Natural killer cell (primary cell): ENCODE measurements around the gene UTP4. TPM values are rescaled to one million over a fixed set of nuclear protein-coding genes. Genes with fewer than 3 reads are reported as not detected.

Experiments used
- ATAC-seq, 3 donors: fragments of 150-1000 bp in 2 of 3; fragments of 200-7000 bp in 1 of 3; cut with Tn5 transposase; 1 replicate in 1 of 3; 2 replicates in 2 of 3; pipeline ENCODE4 v1.10.0; 2021; ENCODE audit warnings: mild to moderate bottlenecking in 2 of 3, moderate library complexity in 2 of 3
- DNase-seq, 2 donors: peaks; one replicate each; pipeline versions ENCODE4 v3.0.0 to v3.0.0-alpha.2; 2013 to 2021; ENCODE audit warnings: mixed read lengths in 1 of 2
- H3K27ac ChIP-seq: one replicate; pipeline ENCODE4 v1.5.1; 2013; ENCODE audit warnings: mild to moderate bottlenecking, low read length
- H3K27me3 ChIP-seq: one replicate; pipeline ENCODE4 v1.6.1; 2013; ENCODE audit warnings: low read length; ENCODE audit not compliant: control insufficient read depth, insufficient read depth
- H3K36me3 ChIP-seq: one replicate; pipeline ENCODE4 v1.6.1; 2013; ENCODE audit warnings: low read length; ENCODE audit not compliant: control insufficient read depth, insufficient read depth
- H3K4me1 ChIP-seq: one replicate; pipeline ENCODE4 v1.6.1; 2013; ENCODE audit warnings: low read length; ENCODE audit not compliant: control insufficient read depth, insufficient read depth
- H3K4me3 ChIP-seq: one replicate; pipeline ENCODE4 v1.5.1; 2013; ENCODE audit warnings: low read length
- H3K9me3 ChIP-seq: one replicate; pipeline ENCODE4 v1.6.1; 2013; ENCODE audit warnings: low read length; ENCODE audit not compliant: control insufficient read depth, insufficient read depth
- H3K27ac Mint-ChIP-seq, 2 donors: one replicate each; pipeline ENCODE4 v1.8.0; 2022; ENCODE audit warnings: mild to moderate bottlenecking in 2 of 2, mixed read lengths in 2 of 2, moderate library complexity in 1 of 2
- H3K27me3 Mint-ChIP-seq, 2 donors: one replicate each; pipeline ENCODE4 v1.8.0; 2022; ENCODE audit warnings: low read depth in 2 of 2, mixed read lengths in 2 of 2
- H3K36me3 Mint-ChIP-seq: one replicate; pipeline ENCODE4 v1.8.0; 2022; ENCODE audit warnings: mixed read lengths
- H3K4me1 Mint-ChIP-seq, 2 donors: one replicate each; pipeline ENCODE4 v1.8.0; 2022; ENCODE audit warnings: mixed read lengths in 2 of 2
- H3K4me3 Mint-ChIP-seq: one replicate; pipeline ENCODE4 v1.8.0; 2022; ENCODE audit warnings: mild to moderate bottlenecking, moderate library complexity, mixed read lengths
- H3K9me3 Mint-ChIP-seq, 2 donors: one replicate each; pipeline ENCODE4 v1.8.0; 2022; ENCODE audit warnings: mixed read lengths in 2 of 2
- CTCF ChIP-seq: fragments of 200-600 bp; IDR thresholded peaks from one replicate; pipeline ENCODE4 v1.8.0; 2022; ENCODE audit warnings: antibody characterized with exemption
- WGBS: methylation state at CpG from one replicate; pipeline ENCODE4 v1.1.7; 2013; ENCODE audit warnings: missing lambda C conversion rate; ENCODE audit not compliant: insufficient coverage; 5-methylcytosine and 5-hydroxymethylcytosine counted together
- intact Hi-C: fragments of 100-400 bp; cut with micrococcal nuclease; formaldehyde crosslinking; loops from one replicate; pipeline ENCODE4 v1.14.2; 2022
- total RNA-seq, 4 donors: library from RNA; stranded (reverse); fragments of 120-200 nt in 1 of 4; gene quantifications; one replicate each; pipeline versions ENCODE4 v1.2.3 to v1.2.4, GENCODE V29; 2013 to 2022

UTP4 gene
- total RNA-seq, 3 donors from 2014 or later (not counting 1 experiment from before 2014, with no cell fraction given), result 23.2 to 42.6 (median 36.3) TPM

- H3K27ac Mint-ChIP-seq, result no peak overlapping the region
- intact Hi-C loops, result no loop called here
- H3K27me3 Mint-ChIP-seq, result no peaks in the 10 kb centered on the region
- 100% methylated on average over 1 of the region's 1 CpG for WGBS
- no peaks in the 10 kb centered on the region for H3K4me1 ChIP-seq
- no peak for ATAC-seq
- H3K4me3 Mint-ChIP-seq, result no peak overlapping the region
- no peak for TF ChIP-seq CTCF
- H3K4me3 ChIP-seq, result no peak overlapping the region
- H3K27ac ChIP-seq, result no peak overlapping the region
- H3K27me3 ChIP-seq, result no peaks in the 10 kb centered on the region
- peaks cover 19 to 40% of the 10 kb centered on the region in 2 donors for H3K4me1 Mint-ChIP-seq
- H3K36me3 ChIP-seq, result no peaks in the 10 kb centered on the region
- no peaks in the 10 kb centered on the region for H3K9me3 ChIP-seq
- DNase-seq, result no peak
- no peaks in the 10 kb centered on the region for H3K9me3 Mint-ChIP-seq
- H3K36me3 Mint-ChIP-seq, result no peaks in the 10 kb centered on the region
Measured at GRCh38 chr16:69217433-69217832, 85.0 kb downstream of the UTP4 start.

Other genes starting within 250 kb of the UTP4 start
- 1 to 10 TPM; 1.8 to 2.5 (median 2.3) TPM for gene HAS3, start 27.0 kb upstream of the UTP4 start, total RNA-seq
- gene CHTF8, start 61 bp upstream of the UTP4 start, total RNA-seq, result 10 to 100 TPM; 45.7 to 76.5 (median 74.2) TPM
- gene SNTB2, start 54.5 kb downstream of the UTP4 start, total RNA-seq, result 10 to 100 TPM; 43.8 to 55.2 (median 49.9) TPM
- 10 to 100 TPM; 60.5 to 71.5 (median 62.5) TPM for gene VPS4A, start 178.7 kb downstream of the UTP4 start, total RNA-seq
- 1 to 10 TPM; 3.0 to 5.7 (median 4.6) TPM for gene PDF, start 197.9 kb downstream of the UTP4 start, total RNA-seq
- gene COG8, start 206.9 kb downstream of the UTP4 start, total RNA-seq, result 10 to 100 TPM; 26.3 to 34.6 (median 29.0) TPM
- 10 to 100 TPM; 33.7 to 41.8 (median 37.7) TPM for gene NIP7, start 207.1 kb downstream of the UTP4 start, total RNA-seq
- gene TMED6, start 219.1 kb downstream of the UTP4 start, total RNA-seq, result 1 to 10 TPM; 1.4 to 1.8 (median 1.6) TPM